ENCODE measurements around the gene F8. TPM values are rescaled to one million over a fixed set of nuclear protein-coding genes. Genes with fewer than 3 reads are reported as not detected.

F8 gene
- total RNA-seq, 1 donor from 2014 or later = 12.7 TPM

- ATAC-seq = no peak
- Histone ChIP-seq H3K27ac (no peak overlapping the region), H3K4me1 (peaks cover 4% of the 10 kb centered on the region), H3K9me3 (no peaks in the 10 kb centered on the region), H3K4me3 (peak overlapping the region; percentile 65), H3K27me3 (no peaks in the 10 kb centered on the region), H3K36me3 (no peaks in the 10 kb centered on the region)
- no peak for DNase-seq
- intact Hi-C loops (cut with DNase I) = no loop called here
- no peak for TF ChIP-seq CTCF (IDR thresholded peaks at IDR 0.05)
Observed at GRCh38 chrX:154805696-154806091, 216.8 kb downstream of the F8 start.

GRCh38 chrX:154804957-154805695, 217.4 kb downstream of the F8 start, which contains the start of gene MPP1:
Gene MPP1, minus strand, starts transcription at chrX:154805485. Its CDS starts 112 bp downstream, at chrX:154805373.
- peak within 1 kb of the TSS; percentile 65 for H3K4me3 ChIP-seq
- H3K27me3 ChIP-seq = no peaks in the 10 kb centered on the region
- H3K4me1 ChIP-seq = peaks cover 8% of the 10 kb centered on the region
- no peaks in the 10 kb centered on the region for H3K9me3 ChIP-seq
- DNase-seq (peak; percentile 88), ATAC-seq (peak; percentile 100)
- peak within 1 kb of the TSS; percentile 75 for H3K27ac ChIP-seq
- TF ChIP-seq CTCF (IDR thresholded peaks at IDR 0.05) = no peak
- H3K36me3 ChIP-seq = no peaks in the 10 kb centered on the region
- intact Hi-C loops (cut with DNase I) = no loop called here

GRCh38 chrX:154804261-154804956, 218.1 kb downstream of the F8 start:
- DNase-seq (no peak), ATAC-seq (no peak)
- TF ChIP-seq CTCF (IDR thresholded peaks at IDR 0.05) = no peak
- H3K4me1 ChIP-seq = peaks cover 13% of the 10 kb centered on the region
- H3K36me3 ChIP-seq = no peaks in the 10 kb centered on the region
- H3K4me3 ChIP-seq = peak overlapping the region; percentile 65
- intact Hi-C loops (cut with DNase I) = no loop called here
- H3K27ac ChIP-seq = peak overlapping the region; percentile 75
- H3K9me3 ChIP-seq = no peaks in the 10 kb centered on the region
- no peaks in the 10 kb centered on the region for H3K27me3 ChIP-seq

- no peak for TF ChIP-seq CTCF (IDR thresholded peaks at IDR 0.05)
- peaks cover 21% of the 10 kb centered on the region for H3K4me1 ChIP-seq
- no peaks in the 10 kb centered on the region for H3K9me3 ChIP-seq
- no peak for ATAC-seq
- H3K4me3 ChIP-seq = no peak overlapping the region
- intact Hi-C loops (cut with DNase I) = no loop called here
- H3K36me3 ChIP-seq = no peaks in the 10 kb centered on the region
- no peak for DNase-seq
- no peaks in the 10 kb centered on the region for H3K27me3 ChIP-seq
- no peak overlapping the region for H3K27ac ChIP-seq
Observed at GRCh38 chrX:154802947-154803346, 219.6 kb downstream of the F8 start.

GRCh38 chrX:154800478-154801210, 221.9 kb downstream of the F8 start:
- H3K4me1 ChIP-seq = peaks cover 21% of the 10 kb centered on the region
- H3K36me3 ChIP-seq = no peaks in the 10 kb centered on the region
- H3K27me3 ChIP-seq = no peaks in the 10 kb centered on the region
- ATAC-seq (no peak), DNase-seq (no peak)
- no peaks in the 10 kb centered on the region for H3K9me3 ChIP-seq
- peak overlapping the region; percentile 63 for H3K27ac ChIP-seq
- no peak overlapping the region for H3K4me3 ChIP-seq
- intact Hi-C loops (cut with DNase I) = no loop called here
- no peak for TF ChIP-seq CTCF (IDR thresholded peaks at IDR 0.05)

All from upper lobe of right lung (tissue), 1 donor.